SJSA1 (cell line): ENCODE data around the gene IL31. TPM values are rescaled to one million over a fixed set of nuclear protein-coding genes. Genes with fewer than 3 reads are reported as not detected.
"Not testable (repeated sequence)": the region's sequence is repeated elsewhere in the genome, so short reads cannot be mapped to it uniquely, and the experiment has no call there.

Experiments
- DNase-seq, 2 experiments: peaks; one replicate each; pipeline ENCODE4 v3.0.0-alpha.2; 2015 to 2020; ENCODE audit warnings: low spot score in 2 of 2, low read depth in 1 of 2
- H3K27ac ChIP-seq: fragments of 250-450 bp; sonication (Bioruptor Pico); 2 replicates; pipeline ENCODE4 v1.5.1; 2020; ENCODE audit warnings: mild to moderate bottlenecking, moderate library complexity
- H3K27me3 ChIP-seq: fragments of 250-450 bp; sonication (Bioruptor Pico); replicated peaks from 2 replicates; pipeline ENCODE4 v1.5.1; 2020; ENCODE audit warnings: mild to moderate bottlenecking, moderate library complexity
- H3K36me3 ChIP-seq: fragments of 250-450 bp; sonication (Bioruptor Pico); 2 replicates; pipeline ENCODE4 v1.5.1; 2020; ENCODE audit warnings: mild to moderate bottlenecking
- H3K4me1 ChIP-seq: fragments of 250-450 bp; sonication (Bioruptor Pico); replicated peaks from 2 replicates; pipeline ENCODE4 v1.6.1; 2021; ENCODE audit warnings: mild to moderate bottlenecking
- H3K4me3 ChIP-seq: fragments of 250-450 bp; sonication (Bioruptor Pico); 2 replicates; pipeline ENCODE4 v1.5.1; 2020; ENCODE audit warnings: mild to moderate bottlenecking
- H3K9me3 ChIP-seq: fragments of 250-450 bp; sonication (Bioruptor Pico); replicated peaks from 2 replicates; pipeline ENCODE4 v1.5.1; 2020; ENCODE audit warnings: mild to moderate bottlenecking
- total RNA-seq: library from RNA; depleted of rRNA; stranded (reverse); fragments of >200 nt; shearing (Covaris generic); gene quantifications from 2 replicates; pipeline ENCODE4 v1.2.3, GENCODE V29; 2014

IL31 gene
- total RNA-seq, 1 experiment from 2014 or later: not detected

DNA sequence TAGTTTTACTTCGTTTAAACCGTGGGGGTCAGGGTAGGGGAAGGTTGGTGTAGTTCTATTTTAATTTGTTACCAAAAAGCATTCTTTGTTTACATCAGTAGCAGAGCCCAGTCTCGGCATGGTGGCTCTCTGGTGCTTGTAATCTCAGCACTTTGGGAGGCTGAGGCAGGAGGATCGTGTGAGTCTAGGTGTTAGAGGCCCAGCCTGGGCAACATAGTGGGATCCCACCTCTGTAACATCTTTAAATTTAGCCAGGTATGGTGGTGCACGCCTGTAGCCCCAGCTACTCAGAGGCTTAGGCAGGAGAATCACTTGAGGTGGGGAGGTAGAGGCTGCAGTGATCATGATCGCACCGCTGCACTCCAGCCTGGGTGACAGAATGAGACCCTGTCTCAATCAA lies 11.1 kb upstream of the IL31 start:
- H3K9me3 ChIP-seq: no peaks in the 10 kb centered on the region
- no peak overlapping the region for H3K27ac ChIP-seq
- H3K4me1 ChIP-seq: no peaks in the 10 kb centered on the region
- no peak for DNase-seq
- 0 out of 2 replicates have a peak, but pooled peaks cover 4% of the 10 kb centered on the region for H3K27me3 ChIP-seq
- no peak overlapping the region for H3K4me3 ChIP-seq
- no peaks in the 10 kb centered on the region for H3K36me3 ChIP-seq

DNA sequence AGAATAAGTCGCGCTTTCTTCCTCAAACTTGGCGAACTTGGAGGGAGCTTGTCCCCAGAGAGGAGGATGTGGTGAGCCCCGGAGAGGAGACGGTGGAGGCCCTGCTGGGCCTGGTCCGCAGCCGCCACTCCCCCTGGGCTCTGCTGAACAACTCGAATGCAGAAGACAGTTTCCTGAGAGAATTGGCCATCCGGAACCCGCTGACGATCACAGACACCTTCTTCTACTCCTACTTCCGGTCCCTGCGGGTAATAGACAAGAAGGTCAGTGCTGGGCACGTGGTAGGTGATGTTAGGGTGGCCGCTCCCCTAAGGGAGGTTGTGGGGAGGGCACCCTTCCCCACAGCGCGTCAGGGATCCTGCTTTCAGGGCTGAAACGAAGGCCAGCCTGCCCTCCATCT lies 10.5 kb upstream of the IL31 start:
- no peaks in the 10 kb centered on the region for H3K36me3 ChIP-seq

DNA sequence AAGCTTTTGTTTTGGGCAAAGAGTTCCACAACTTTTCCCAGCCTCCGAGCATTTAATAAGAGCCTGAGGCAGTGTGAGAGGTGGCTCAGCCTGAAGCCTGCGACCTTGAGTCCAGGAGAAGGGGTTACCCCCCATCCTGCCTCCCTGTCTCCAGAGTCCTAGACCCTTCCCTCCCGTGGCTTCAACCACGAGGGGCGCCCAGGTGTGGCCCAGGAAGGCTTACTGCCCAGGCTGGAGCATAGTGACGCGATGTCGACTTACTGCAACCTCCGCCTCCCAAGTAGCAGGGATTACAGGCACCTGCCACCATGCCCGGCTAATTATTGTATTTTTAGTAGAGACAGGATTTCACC lies 9.5 kb upstream of the IL31 start:
- Histone ChIP-seq H3K36me3 (no peaks in the 10 kb centered on the region), H3K4me3 (no peak overlapping the region), H3K9me3 (no peaks in the 10 kb centered on the region), H3K4me1 (no peaks in the 10 kb centered on the region), H3K27me3 (0 out of 2 replicates have a peak, but pooled peaks cover 4% of the 10 kb centered on the region), H3K27ac (no peak overlapping the region)
- no peak for DNase-seq

More for the DNA sequence above, 10.5 kb upstream of the IL31 start:
- Histone ChIP-seq H3K9me3 (no peaks in the 10 kb centered on the region), H3K27ac (no peak overlapping the region), H3K4me1 (no peaks in the 10 kb centered on the region), H3K27me3 (0 out of 2 replicates have a peak, but pooled peaks cover 4% of the 10 kb centered on the region), H3K4me3 (no peak overlapping the region)
- no peak for DNase-seq

DNA sequence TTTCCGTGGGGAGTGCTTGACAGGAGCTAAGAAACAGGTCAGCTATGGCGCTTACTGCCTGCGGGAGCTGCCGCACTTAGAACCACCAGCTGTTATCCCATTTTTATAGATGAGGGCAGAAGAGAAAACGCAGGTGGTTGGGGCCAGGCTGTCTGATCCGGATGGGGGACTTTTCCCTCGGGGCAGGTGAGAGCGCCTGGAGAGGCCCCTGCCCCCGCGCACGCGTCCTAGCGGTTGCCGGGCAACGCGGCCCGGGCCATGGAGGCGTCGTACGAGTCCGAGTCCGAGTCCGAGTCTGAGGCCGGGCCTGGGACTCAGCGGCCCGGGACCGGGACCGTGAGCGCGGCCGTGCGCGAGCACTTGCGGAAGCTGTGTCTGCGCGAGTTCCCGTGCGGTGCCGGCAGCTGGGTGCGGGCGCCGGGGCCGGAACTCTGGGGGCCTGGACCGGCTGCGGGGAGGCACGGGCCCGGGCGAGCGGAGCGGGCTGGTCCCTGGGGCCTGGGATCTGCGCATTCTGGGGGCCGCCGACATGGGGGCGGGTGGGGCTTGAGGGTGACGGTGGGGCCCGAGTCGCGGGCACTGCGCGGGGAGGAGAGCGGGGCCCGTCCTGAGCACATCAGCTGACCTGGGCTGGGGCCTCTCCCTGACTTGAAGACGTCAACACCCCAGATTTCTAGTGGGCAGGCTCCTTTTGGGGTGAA lies 9.0 kb upstream of the IL31 start, which contains the start of gene LRRC43:
TSS of gene LRRC43 (plus strand) at position 237 of the 701 bp plus-strand sequence. CDS start at position 259, 22 bp downstream.
- no peak for DNase-seq
- Histone ChIP-seq H3K27ac (no peak within 1 kb of the TSS), H3K27me3 (0 out of 2 replicates have a peak, but pooled peaks cover 4% of the 10 kb centered on the region), H3K4me1 (no peaks in the 10 kb centered on the region), H3K4me3 (0 out of 2 replicates have a peak within 1 kb of the TSS, but pooled peaks have one; percentile 11), H3K36me3 (no peaks in the 10 kb centered on the region), H3K9me3 (no peaks in the 10 kb centered on the region)

DNA sequence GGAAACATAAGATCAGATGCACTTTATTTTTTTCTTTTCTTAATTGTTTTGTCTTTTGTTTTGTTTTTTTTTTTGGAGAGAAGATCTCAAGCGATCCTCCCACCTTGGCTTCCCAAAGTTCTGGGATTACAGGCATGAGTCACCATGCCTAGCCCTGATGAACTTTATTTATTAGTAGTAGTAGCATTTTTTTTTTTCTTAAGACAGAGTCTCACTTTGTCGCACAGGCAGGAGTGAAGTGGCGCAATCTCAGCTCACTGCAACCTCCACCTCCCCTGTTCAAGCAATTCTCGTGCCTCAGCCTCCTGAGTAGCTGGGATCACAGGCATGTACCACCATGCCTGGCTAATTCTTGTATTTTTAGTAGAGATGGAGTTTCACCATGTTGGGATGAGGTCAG lies 2.5 kb upstream of the IL31 start:
- H3K4me3 ChIP-seq, H3K36me3 ChIP-seq, H3K9me3 ChIP-seq, H3K27me3 ChIP-seq, H3K27ac ChIP-seq, H3K4me1 ChIP-seq, DNase-seq: not testable (repeated sequence)

DNA sequence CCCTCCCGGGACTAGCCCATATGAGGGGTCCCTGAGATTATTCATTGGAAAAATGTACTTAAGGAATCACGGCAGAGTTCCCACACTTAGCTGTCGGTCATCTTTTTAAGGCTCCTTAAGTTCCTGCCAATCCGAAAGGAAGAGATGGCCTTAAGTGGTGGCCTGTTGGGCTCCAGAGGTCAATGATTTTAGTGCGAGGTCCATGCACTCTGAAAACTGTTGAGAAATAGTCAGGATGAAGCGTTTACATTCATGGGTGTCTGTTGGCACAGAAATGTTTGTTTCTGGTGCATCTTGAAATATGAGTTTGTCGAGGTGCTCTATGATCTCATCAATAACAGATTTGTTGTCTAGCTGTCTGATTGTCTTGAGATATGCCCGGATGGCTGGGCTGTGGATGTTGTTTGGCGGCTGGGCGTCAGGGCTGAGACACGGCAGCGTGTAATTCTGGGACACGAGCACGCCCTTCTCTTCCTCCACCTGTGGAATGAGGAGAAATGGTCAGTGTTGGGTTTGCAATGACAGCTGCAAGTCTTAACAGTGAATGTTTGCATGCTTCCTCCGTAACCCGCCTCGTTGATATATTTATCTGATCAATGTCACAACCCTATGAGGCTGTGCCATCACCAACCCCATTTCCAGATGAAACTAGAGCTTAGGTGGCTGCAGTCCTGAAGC lies 1.6 kb downstream of the IL31 start:
- no peak overlapping the region for H3K27ac ChIP-seq
- H3K27me3 ChIP-seq: no peaks in the 10 kb centered on the region
- H3K9me3 ChIP-seq: no peaks in the 10 kb centered on the region
- no peak for DNase-seq
- no peak overlapping the region for H3K4me3 ChIP-seq
- no peaks in the 10 kb centered on the region for H3K36me3 ChIP-seq
- no peaks in the 10 kb centered on the region for H3K4me1 ChIP-seq

DNA sequence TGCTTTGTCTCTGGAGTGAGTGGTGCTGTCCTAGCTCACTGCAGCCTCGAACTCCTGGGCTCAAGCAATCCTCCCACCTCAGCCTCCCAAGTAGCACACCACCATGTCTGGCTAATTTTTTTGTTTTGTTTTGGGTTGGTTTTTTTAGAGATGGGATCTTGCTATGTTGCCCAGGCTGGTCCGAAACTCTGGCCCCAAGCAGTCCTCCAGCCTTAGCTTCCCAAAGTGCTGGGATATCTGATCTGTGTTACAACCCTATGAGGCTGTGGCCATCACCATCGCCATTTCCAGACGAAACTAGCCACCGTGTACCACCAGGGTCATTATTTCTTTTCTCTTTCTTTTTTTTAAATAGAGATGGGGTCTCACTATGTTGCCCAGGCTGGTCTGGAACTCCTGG lies 2.6 kb downstream of the IL31 start:
- Histone ChIP-seq H3K4me1 (no peaks in the 10 kb centered on the region), H3K9me3 (no peaks in the 10 kb centered on the region), H3K4me3 (no peak overlapping the region), H3K36me3 (no peaks in the 10 kb centered on the region), H3K27ac (no peak overlapping the region), H3K27me3 (no peaks in the 10 kb centered on the region)
- no peak for DNase-seq

GRCh38 chr12:122168492-122168891 lies 5.5 kb downstream of the IL31 start:
- Histone ChIP-seq H3K9me3 (no peaks in the 10 kb centered on the region), H3K27ac (no peak overlapping the region), H3K4me3 (no peak overlapping the region), H3K27me3 (no peaks in the 10 kb centered on the region), H3K36me3 (no peaks in the 10 kb centered on the region), H3K4me1 (no peaks in the 10 kb centered on the region)
- DNase-seq: no peak

DNA sequence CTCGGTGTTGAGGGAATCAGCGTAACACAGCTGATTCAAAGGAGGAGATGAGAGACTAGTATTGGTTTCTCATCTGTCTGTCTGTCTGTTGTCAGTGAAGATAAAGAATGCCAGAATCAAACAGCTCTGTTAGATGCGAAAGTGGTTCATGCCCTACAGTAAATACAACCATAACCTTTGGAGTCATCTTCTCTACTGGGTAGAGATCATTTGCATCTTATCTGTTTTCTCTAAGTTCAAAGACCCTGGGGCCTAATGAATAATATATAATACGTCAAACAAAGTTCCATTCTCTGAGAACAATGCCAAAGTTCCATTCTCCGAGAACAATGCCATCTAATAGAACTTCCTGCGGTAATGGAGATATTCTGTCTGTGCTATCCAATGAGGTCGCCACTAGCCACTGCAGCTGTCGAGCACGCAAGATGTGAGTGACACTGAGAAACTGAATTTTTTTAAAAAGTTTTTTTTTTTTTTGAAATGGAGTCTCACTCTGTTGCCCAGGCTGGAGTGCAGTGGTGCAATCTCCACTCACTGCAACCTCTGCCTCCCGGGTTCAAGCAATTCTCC lies 6.6 kb downstream of the IL31 start:
- no peak for DNase-seq
- no peaks in the 10 kb centered on the region for H3K9me3 ChIP-seq
- no peaks in the 10 kb centered on the region for H3K27me3 ChIP-seq
- no peaks in the 10 kb centered on the region for H3K4me1 ChIP-seq
- H3K27ac ChIP-seq: no peak overlapping the region
- H3K36me3 ChIP-seq: no peaks in the 10 kb centered on the region
- H3K4me3 ChIP-seq: no peak overlapping the region

DNA sequence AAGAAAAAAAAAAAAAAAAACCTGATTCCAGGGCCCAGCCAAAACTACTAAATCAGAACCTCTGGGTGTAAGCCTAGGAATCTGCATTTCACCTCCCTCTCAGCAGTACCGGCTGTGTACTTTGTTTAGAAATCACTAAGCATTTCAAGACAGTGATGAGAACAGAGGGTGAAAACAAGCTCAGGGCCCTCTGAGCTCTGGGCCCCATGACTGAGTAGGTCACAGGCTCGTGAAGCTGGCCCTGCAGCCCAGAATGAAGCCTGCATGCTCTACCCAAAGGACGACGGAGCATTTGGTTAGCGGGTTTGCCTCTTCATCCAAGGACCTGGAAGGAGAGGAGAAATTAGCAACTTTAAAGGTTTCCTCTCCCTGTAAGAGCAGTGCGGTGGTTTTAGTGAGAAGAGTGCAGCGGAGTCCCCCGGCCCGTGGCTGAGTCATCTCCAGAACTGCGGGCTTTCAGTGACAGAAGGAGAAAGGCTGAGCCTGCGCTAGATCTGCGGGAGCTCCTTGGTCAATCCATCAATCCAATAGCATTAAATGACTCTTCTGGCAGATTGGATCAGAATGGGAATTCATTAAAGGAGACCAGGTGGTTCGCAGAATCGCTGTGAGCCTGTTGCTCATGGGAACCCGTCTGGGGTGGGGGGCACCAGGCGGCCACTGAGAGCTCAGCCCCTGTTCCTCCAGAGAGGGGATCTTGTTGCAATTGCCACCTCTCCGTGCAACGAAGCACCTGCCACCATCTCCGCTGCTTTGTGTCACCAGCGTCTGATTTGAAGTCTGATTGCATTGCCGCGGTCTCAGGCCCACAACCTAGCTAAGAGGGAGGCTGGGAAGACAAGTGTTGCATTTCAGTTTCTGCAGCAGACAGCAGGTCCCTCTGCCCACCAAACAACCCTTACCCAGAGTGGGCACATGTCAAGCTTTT lies 7.3 kb downstream of the IL31 start:
- Histone ChIP-seq H3K4me1 (no peaks in the 10 kb centered on the region), H3K27me3 (no peaks in the 10 kb centered on the region), H3K9me3 (no peaks in the 10 kb centered on the region), H3K4me3 (no peak overlapping the region), H3K36me3 (no peaks in the 10 kb centered on the region), H3K27ac (no peak overlapping the region)
- no peak for DNase-seq

DNA sequence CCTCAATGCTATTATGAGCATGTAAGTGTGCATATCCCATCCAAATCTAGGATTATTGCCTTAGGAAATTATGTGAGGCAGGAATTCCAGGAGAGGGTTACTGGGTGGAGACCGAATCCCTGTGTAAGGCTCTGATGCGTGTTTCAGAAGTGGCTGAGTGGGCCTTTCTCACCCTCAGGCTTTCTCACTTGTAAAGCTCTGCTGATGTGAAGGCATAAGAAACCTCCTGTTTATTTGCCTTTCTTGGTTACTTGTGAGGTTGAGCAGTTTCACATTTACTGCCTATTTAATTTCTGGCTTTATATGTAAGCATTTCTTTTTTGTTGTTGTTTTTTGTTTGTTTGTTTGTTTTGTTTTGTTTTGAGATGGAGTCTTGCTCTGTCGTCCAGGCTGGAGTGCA lies 11.0 kb downstream of the IL31 start:
- no peak for DNase-seq
- Histone ChIP-seq H3K9me3 (no peaks in the 10 kb centered on the region), H3K27me3 (no peaks in the 10 kb centered on the region), H3K4me1 (no peaks in the 10 kb centered on the region), H3K4me3 (no peak overlapping the region), H3K36me3 (no peaks in the 10 kb centered on the region), H3K27ac (no peak overlapping the region)

DNA sequence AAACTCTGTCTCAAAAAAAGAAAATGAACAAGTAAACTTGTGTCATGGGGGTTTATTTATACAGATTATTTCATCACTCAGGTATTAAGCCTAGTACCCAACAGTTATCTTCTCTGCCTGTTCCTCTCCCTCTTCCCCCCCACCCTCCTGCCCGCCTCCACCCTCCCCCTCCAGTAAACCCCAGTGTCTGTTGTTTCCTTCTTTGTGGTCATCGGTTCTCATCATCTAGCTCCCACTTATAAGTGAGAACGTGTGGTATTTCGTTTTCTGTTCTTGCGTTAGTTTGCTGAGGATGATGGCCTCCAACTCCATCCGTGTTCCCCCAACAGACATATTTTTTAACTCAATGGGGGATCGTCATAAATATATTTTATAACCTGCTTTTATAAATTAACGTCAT lies 12.3 kb downstream of the IL31 start:
- Histone ChIP-seq H3K4me3 (no peak overlapping the region), H3K9me3 (no peaks in the 10 kb centered on the region), H3K27me3 (no peaks in the 10 kb centered on the region), H3K36me3 (no peaks in the 10 kb centered on the region), H3K4me1 (no peaks in the 10 kb centered on the region), H3K27ac (no peak overlapping the region)
- no peak for DNase-seq

GRCh38 chr12:122160761-122161160 lies 13.3 kb downstream of the IL31 start:
- Histone ChIP-seq H3K9me3 (no peaks in the 10 kb centered on the region), H3K4me3 (no peak overlapping the region), H3K27ac (no peak overlapping the region), H3K4me1 (no peaks in the 10 kb centered on the region), H3K36me3 (no peaks in the 10 kb centered on the region), H3K27me3 (no peaks in the 10 kb centered on the region)
- no peak for DNase-seq
